Lower leg skin (tissue), 4 donors: ENCODE measurements around the gene PROZ. TPM values are rescaled to one million over a fixed set of nuclear protein-coding genes. Genes with fewer than 3 reads are reported as not detected.

Experiments
- DNase-seq, 2 donors: peaks; one replicate each; pipeline ENCODE4 v3.0.0-alpha.2; 2019; ENCODE audit warnings: low spot score in 2 of 2
- H3K4me3 ChIP-seq: fragments of 200-600 bp; sonication (generic); 2 replicates; pipeline ENCODE4 v1.5.1; 2017; ENCODE audit warnings: mild to moderate bottlenecking, low read depth; ENCODE audit not compliant: poor library complexity, severe bottlenecking
- CTCF ChIP-seq, 3 donors: fragments of 450-650 bp; IDR thresholded peaks; one replicate each; pipeline ENCODE4 v1.5.1; 2016; ENCODE audit warnings: antibody characterized with exemption in 3 of 3, mild to moderate bottlenecking in 3 of 3, moderate library complexity in 2 of 3
- POLR2A ChIP-seq, 2 donors: fragments of 450-650 bp; IDR thresholded peaks; one replicate each; pipeline ENCODE4 v1.6.1; 2016 to 2017; ENCODE audit warnings: antibody characterized with exemption in 2 of 2, mild to moderate bottlenecking in 1 of 2, moderate library complexity in 1 of 2
- WGBS, 2 donors: methylation state at CpG; one replicate each; pipeline ENCODE4 v1.1.5; 2018; 5-methylcytosine and 5-hydroxymethylcytosine counted together
- intact Hi-C: fragments of 100-400 bp; cut with DNase I; formaldehyde crosslinking; loops from one replicate; pipeline ENCODE4 v1.15.0; 2023; ENCODE audit warnings: low total_unique reads
- total RNA-seq, 4 donors: library from RNA; depleted of rRNA; stranded (reverse); fragments of >200 nt; gene quantifications; one replicate each; pipeline ENCODE4 v1.1.0, GENCODE V29; 2016

The PROZ gene
- total RNA-seq, 4 donors from 2014 or later, result not detected

GRCh38 chr13:113190181-113190580, 31.7 kb downstream of the PROZ start:
- no peak for DNase-seq
- WGBS, 2 donors, result 82% methylated on average over 4 of the region's 4 CpGs
- TF ChIP-seq POLR2A (IDR thresholded peaks at IDR 0.05) (no peak), CTCF (IDR thresholded peaks at IDR 0.05) (no peak)
- no peak overlapping the region for H3K4me3 ChIP-seq
- intact Hi-C loops, result no loop called here

GRCh38 chr13:113192279-113192678, 33.8 kb downstream of the PROZ start:
- intact Hi-C loops, result no loop called here
- no peak for TF ChIP-seq CTCF (IDR thresholded peaks at IDR 0.05)
- TF ChIP-seq POLR2A (IDR thresholded peaks at IDR 0.05), result no peak
- no peak overlapping the region for H3K4me3 ChIP-seq
- no peak for DNase-seq
- 83 to 86% methylated on average over 4 of the region's 4 CpGs for WGBS, 2 donors

DNA sequence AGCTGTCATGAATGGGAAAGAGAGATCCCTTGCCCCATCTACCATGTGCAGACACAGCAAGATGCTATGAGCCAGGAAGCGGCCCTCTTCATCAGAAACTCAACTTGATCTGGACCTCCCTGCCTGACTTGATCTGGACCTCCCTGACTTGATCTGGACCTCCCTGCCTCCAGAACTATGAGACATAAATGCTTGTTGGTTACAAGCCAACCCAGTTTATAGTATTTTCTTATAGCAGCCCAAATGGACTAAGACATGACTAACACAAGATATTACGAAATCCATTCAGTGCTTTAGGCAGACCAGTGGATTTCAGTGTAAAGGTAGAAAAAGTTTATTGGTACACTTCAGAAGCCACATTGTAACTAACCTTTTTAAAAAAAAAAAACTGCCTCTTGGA, 34.5 kb downstream of the PROZ start:
- no peak for DNase-seq
- WGBS, 2 donors, result 93 to 96% methylated on average over 2 of the region's 2 CpGs
- intact Hi-C loops, result no loop called here
- TF ChIP-seq POLR2A (IDR thresholded peaks at IDR 0.05), result no peak
- TF ChIP-seq CTCF (IDR thresholded peaks at IDR 0.05), result no peak
- no peak overlapping the region for H3K4me3 ChIP-seq

DNA sequence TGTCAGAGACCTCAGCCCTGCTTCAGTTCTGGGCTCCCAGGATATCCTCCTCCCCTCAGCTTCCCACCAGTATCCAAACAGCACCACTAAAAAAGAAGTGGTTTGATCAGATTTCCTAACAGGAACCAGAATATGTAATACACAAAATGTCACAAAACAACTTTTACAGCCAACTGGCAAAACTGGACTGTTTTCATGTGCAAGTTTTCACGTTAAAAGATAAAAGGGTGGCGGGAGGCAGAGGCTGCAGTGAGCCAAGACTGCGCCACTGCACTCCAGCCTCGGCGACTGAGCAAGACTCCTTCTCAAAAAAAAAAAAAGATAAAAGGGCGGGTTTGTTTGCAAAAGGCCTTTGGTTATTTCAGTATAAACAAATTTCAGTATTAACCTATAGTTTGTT, 36.9 kb downstream of the PROZ start:
- no peak for DNase-seq
- WGBS, 2 donors, result 59 to 68% methylated on average over 6 of the region's 6 CpGs
- no peak overlapping the region for H3K4me3 ChIP-seq
- intact Hi-C loops, result no loop called here
- TF ChIP-seq POLR2A (IDR thresholded peaks at IDR 0.05) (no peak), CTCF (IDR thresholded peaks at IDR 0.05) (no peak)

DNA sequence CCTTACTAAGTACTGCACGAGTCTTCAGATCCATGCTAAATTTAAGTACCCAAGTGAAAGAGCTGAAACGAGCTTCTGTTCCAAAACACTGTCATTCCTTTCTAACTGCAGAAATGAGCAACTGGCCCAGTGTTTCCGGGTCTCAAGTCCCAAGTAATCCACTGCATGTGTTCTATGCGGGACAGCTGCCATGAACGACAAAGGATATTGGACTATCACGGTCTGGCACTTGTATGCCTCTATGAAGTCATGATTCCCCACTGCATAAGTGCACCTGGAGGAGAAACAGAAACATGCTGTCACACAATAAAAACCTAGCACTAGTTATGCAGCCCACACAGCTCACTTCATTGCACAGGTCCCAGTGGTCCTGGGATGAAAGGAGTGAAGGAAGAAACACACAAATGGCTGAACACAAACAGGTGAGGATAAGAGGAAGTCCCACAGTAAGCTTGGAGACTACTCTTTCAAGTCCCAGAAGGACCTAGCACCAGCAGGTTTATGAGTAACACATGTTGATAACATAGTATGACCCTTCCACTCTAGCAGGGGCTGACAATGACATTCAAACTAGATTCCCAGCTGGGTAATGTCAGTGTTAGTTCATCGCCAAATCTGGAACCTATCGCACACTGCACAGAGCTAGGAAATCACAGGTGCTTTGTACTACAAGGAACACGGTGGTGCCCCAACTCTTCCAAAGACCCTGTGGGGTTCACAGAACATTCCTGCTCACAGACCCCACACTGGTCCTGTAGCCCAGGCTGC, 38.7 kb downstream of the PROZ start:
- DNase-seq, result no peak
- intact Hi-C loops, result no loop called here
- TF ChIP-seq CTCF (IDR thresholded peaks at IDR 0.05) (no peak), POLR2A (IDR thresholded peaks at IDR 0.05) (no peak)
- WGBS, 2 donors, result 86 to 90% methylated on average over 9 of the region's 9 CpGs
- H3K4me3 ChIP-seq, result no peak overlapping the region

DNA sequence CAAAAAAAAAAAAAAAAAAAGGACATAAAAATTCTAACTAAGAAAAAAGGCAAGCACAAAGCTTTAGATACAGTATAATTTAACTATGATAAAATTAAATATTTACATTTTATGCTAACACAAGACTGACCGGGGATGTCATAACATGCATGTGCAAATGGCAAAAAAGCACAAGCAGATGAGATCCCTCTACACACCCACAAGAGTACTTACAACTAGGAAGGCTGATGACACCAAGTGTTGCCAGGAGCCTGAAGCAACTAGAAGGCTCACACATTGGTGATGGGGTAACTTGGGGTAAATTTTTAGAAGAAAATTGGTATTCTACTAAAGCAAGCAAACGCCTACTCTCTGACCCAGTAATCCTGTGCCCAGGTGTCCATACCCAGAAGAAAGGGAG, 43.4 kb downstream of the PROZ start:
- DNase-seq, result no peak
- WGBS, 2 donors, result 90 to 94% methylated on average over 2 of the region's 2 CpGs
- TF ChIP-seq POLR2A (IDR thresholded peaks at IDR 0.05) (no peak), CTCF (IDR thresholded peaks at IDR 0.05) (no peak)
- intact Hi-C loops, result loop anchor here (10.0 kb wide), 1 partner anchor 163 kb away; the partner anchor contains the start of gene GRTP1
- H3K4me3 ChIP-seq, result no peak overlapping the region
